ENCODE data around the gene METAP2. TPM values are rescaled to one million over a fixed set of nuclear protein-coding genes. Genes with fewer than 3 reads are reported as not detected.

The METAP2 gene
- total RNA-seq, 1 experiment from 2014 or later, result 122 TPM

DNA sequence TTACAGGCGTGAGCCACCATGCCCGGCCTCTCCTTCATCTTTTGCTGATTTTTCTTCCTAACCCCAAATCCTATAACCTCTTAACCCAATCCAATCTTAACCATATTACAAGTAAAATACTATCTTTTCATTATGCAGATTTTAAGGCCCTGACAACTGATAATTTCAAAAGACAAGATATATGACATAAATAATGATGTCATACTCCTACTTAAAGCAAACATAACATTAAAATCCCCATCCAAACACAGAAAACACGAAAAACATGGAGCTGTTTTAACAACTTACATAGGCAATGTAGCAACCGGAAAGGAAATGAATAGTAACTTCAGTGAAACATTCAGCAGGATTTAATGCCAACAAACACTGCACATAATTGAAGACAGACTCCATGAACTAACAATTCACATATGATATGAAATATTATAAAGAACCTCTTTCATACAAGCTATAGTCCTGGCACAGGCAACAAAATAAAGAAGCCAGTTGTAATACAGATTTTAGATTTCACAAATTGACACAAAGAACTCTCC, 55.8 kb downstream of the METAP2 start:
- TF ChIP-seq, protein P1, sequence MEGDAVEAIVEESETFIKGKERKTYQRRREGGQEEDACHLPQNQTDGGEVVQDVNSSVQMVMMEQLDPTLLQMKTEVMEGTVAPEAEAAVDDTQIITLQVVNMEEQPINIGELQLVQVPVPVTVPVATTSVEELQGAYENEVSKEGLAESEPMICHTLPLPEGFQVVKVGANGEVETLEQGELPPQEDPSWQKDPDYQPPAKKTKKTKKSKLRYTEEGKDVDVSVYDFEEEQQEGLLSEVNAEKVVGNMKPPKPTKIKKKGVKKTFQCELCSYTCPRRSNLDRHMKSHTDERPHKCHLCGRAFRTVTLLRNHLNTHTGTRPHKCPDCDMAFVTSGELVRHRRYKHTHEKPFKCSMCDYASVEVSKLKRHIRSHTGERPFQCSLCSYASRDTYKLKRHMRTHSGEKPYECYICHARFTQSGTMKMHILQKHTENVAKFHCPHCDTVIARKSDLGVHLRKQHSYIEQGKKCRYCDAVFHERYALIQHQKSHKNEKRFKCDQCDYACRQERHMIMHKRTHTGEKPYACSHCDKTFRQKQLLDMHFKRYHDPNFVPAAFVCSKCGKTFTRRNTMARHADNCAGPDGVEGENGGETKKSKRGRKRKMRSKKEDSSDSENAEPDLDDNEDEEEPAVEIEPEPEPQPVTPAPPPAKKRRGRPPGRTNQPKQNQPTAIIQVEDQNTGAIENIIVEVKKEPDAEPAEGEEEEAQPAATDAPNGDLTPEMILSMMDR (IDR thresholded peaks at IDR 0.05; ENCODE audit: unreplicated experiment), result no peak
- no peak overlapping the region for H3K4me3 Mint-ChIP-seq (ENCODE audit: unreplicated experiment)
- H3K27ac Mint-ChIP-seq (ENCODE audit: low read depth, unreplicated experiment), result no peak overlapping the region
- H3K9me3 Mint-ChIP-seq (ENCODE audit: unreplicated experiment), result no peaks in the 10 kb centered on the region
- no peak for DNase-seq (ENCODE audit: unreplicated experiment)
- no TSS peak for BruUV-seq (replicated peaks)
- POLR2A ChIA-PET, result interaction anchor here (0.6 kb wide), 1 partner anchor 1378 kb away, joined by 3 read pairs; no protein-coding TSS in a partner anchor
- H3K4me1 Mint-ChIP-seq (ENCODE audit: insufficient read depth, unreplicated experiment), result peaks cover 18% of the 10 kb centered on the region
- no peaks in the 10 kb centered on the region for H3K36me3 Mint-ChIP-seq (ENCODE audit: insufficient read depth, unreplicated experiment)
- intact Hi-C loops (cut with micrococcal nuclease), result loop anchor here (10.0 kb wide), 1 partner anchor 985 kb away; no protein-coding TSS in a partner anchor
- H3K27me3 Mint-ChIP-seq (ENCODE audit: insufficient read depth, unreplicated experiment), result no peaks in the 10 kb centered on the region
- CTCF ChIA-PET, result no interaction called here

DNA sequence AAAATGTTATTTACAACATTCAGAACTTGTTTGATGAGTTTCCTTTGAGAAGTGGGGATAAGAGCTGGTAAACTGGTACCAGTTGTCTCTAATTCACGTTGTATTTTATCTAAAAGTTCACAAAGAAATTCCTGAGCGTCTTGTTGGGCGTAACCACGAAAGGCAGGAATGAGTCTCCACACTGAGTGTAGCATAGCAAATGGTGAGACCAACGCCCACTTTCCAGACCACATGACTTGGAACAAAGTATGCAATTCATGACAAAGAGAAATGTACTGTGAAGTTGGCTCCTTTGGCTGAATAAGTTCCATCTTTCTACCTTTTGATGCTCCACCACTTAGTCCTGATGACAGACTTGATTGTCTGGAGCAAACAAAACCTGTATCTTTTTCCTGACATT, 58.9 kb downstream of the METAP2 start:
- Mint-ChIP-seq H3K4me1 (ENCODE audit: insufficient read depth, unreplicated experiment) (peaks cover 18% of the 10 kb centered on the region), H3K27ac (ENCODE audit: low read depth, unreplicated experiment) (no peak overlapping the region), H3K36me3 (ENCODE audit: insufficient read depth, unreplicated experiment) (no peaks in the 10 kb centered on the region), H3K27me3 (ENCODE audit: insufficient read depth, unreplicated experiment) (no peaks in the 10 kb centered on the region), H3K9me3 (ENCODE audit: unreplicated experiment) (no peaks in the 10 kb centered on the region), H3K4me3 (ENCODE audit: unreplicated experiment) (no peak overlapping the region)
- intact Hi-C loops (cut with micrococcal nuclease), result loop anchor here (10.0 kb wide), 1 partner anchor 988 kb away; no protein-coding TSS in a partner anchor
- ChIA-PET CTCF (interaction anchor here (0.7 to 3.0 kb wide), 6 partner anchors 9 to 416 kb away, joined by 3 to 8 read pairs (median 5); no protein-coding TSS in a partner anchor), POLR2A (interaction anchor here (0.6 to 2.9 kb wide), 6 partner anchors 12 to 416 kb away, joined by 3 to 13 read pairs (median 4); partner anchors contain the start of genes FGD6 and VEZT)
- DNase-seq (ENCODE audit: unreplicated experiment), result no peak
- TF ChIP-seq, protein P1 (IDR thresholded peaks at IDR 0.05; ENCODE audit: unreplicated experiment), result no peak
- no TSS peak for BruUV-seq (replicated peaks)

DNA sequence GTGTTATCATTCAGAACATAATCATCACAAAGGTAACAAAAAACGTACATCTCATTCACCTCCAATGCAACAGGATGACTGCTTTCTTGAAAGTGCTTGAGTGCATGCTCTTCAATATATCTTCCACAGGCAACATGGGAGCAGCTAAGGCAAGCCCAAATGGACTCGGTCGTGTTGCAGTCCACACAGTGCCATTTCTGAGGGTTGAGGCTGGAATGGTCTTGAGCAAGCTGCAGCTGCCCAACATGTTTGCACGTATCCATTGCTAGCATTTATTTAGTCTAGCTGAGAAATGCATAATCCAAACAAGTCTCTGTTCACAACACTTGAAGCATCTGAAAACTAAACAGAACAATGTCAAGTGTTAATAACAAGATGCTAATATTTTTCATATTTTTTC, 60.0 kb downstream of the METAP2 start:
- TF ChIP-seq, protein P1 (IDR thresholded peaks at IDR 0.05; ENCODE audit: unreplicated experiment), result no peak
- no peak overlapping the region for H3K27ac Mint-ChIP-seq (ENCODE audit: low read depth, unreplicated experiment)
- no peak overlapping the region for H3K4me3 Mint-ChIP-seq (ENCODE audit: unreplicated experiment)

DNA sequence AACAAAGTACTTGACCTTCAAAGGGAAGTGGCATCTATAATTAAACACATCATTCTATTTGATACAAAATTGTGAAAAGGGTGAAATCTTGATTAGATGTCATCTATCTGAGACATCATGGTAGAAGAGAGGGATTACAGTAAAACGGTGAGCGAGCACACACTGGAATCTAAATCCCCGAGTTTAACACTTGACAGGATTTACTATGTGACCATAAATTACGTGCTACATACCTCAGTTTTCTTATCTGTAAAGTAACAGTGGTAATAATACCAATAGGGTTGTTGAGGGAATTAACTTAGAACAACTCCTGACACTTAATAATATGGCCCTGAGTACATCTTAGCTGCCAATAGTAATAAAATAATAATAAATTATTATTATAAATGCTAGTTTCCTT, 64.1 kb downstream of the METAP2 start:
- TF ChIP-seq, protein P1 (IDR thresholded peaks at IDR 0.05; ENCODE audit: unreplicated experiment), result no peak
- POLR2A ChIA-PET, result interaction anchor here (1.2 to 1.4 kb wide), 2 partner anchors 320 to 467 kb away, joined by 3 read pairs; partner anchors contain the start of genes FGD6 and VEZT
- no peaks in the 10 kb centered on the region for H3K36me3 Mint-ChIP-seq (ENCODE audit: insufficient read depth, unreplicated experiment)
- H3K4me1 Mint-ChIP-seq (ENCODE audit: insufficient read depth, unreplicated experiment), result peaks cover 14% of the 10 kb centered on the region
- DNase-seq (ENCODE audit: unreplicated experiment), result no peak
- H3K27me3 Mint-ChIP-seq (ENCODE audit: insufficient read depth, unreplicated experiment), result no peaks in the 10 kb centered on the region
- BruUV-seq (replicated peaks), result no TSS peak
- no peak overlapping the region for H3K27ac Mint-ChIP-seq (ENCODE audit: low read depth, unreplicated experiment)
- no peaks in the 10 kb centered on the region for H3K9me3 Mint-ChIP-seq (ENCODE audit: unreplicated experiment)
- H3K4me3 Mint-ChIP-seq (ENCODE audit: unreplicated experiment), result no peak overlapping the region
- CTCF ChIA-PET, result interaction anchor here (1.0 to 2.2 kb wide), 3 partner anchors 36 to 421 kb away, joined by 4 to 9 read pairs (median 7); no protein-coding TSS in a partner anchor
- intact Hi-C loops (cut with micrococcal nuclease), result loop anchor here (10.0 kb wide), 1 partner anchor 993 kb away; no protein-coding TSS in a partner anchor

More for the DNA sequence above, 60.0 kb downstream of the METAP2 start:
- Mint-ChIP-seq H3K4me1 (ENCODE audit: insufficient read depth, unreplicated experiment) (peaks cover 18% of the 10 kb centered on the region), H3K9me3 (ENCODE audit: unreplicated experiment) (no peaks in the 10 kb centered on the region), H3K27me3 (ENCODE audit: insufficient read depth, unreplicated experiment) (no peaks in the 10 kb centered on the region), H3K36me3 (ENCODE audit: insufficient read depth, unreplicated experiment) (no peaks in the 10 kb centered on the region)
- POLR2A ChIA-PET, result interaction anchor here (0.7 to 2.9 kb wide), 7 partner anchors 60 to 431 kb away, joined by 3 to 13 read pairs (median 5); partner anchors contain the start of genes FGD6, METAP2 and VEZT
- BruUV-seq (replicated peaks), result no TSS peak
- DNase-seq (ENCODE audit: unreplicated experiment), result no peak
- intact Hi-C loops (cut with micrococcal nuclease), result loop anchor here (1.0 to 10.0 kb wide), 4 partner anchors 197 to 989 kb away; no protein-coding TSS in a partner anchor
- CTCF ChIA-PET, result interaction anchor here (0.5 to 3.0 kb wide), 34 partner anchors 8 to 1433 kb away, joined by 3 to 15 read pairs (median 4); partner anchors contain the start of genes FGD6 and VEZT

All from MCF 10A (cell line).